Fibroblast of villous mesenchyme (primary cell): Measurements from ENCODE around the gene TMPRSS11B. TPM values are rescaled to one million over a fixed set of nuclear protein-coding genes. Genes with fewer than 3 reads are reported as not detected.
"Not testable (repeated sequence)": the region's sequence is repeated elsewhere in the genome, so short reads cannot be mapped to it uniquely, and the experiment has no call there.

Experiments used
- DNase-seq: peaks from one replicate; pipeline ENCODE4 v3.0.0-alpha.2; 2010; ENCODE audit warnings: low read depth
- H3K4me3 ChIP-seq: 2 replicates; pipeline ENCODE4 v1.5.1; 2011; ENCODE audit warnings: low read depth, mild to moderate bottlenecking, low read length
- total RNA-seq: library from RNA; depleted of rRNA; stranded (reverse); fragments of >200 nt; gene quantifications from 2 replicates; pipeline ENCODE4 v1.2.3, GENCODE V29; 2012
- TF ChIP-seq, protein P1 (sequence below): IDR thresholded peaks from 2 replicates; pipeline ENCODE4 v1.5.1; 2012; ENCODE audit warnings: low read depth, mild to moderate bottlenecking, low read length; ENCODE audit not compliant: insufficient read depth

The TMPRSS11B gene
- total RNA-seq, 1 donor: not detected

DNA sequence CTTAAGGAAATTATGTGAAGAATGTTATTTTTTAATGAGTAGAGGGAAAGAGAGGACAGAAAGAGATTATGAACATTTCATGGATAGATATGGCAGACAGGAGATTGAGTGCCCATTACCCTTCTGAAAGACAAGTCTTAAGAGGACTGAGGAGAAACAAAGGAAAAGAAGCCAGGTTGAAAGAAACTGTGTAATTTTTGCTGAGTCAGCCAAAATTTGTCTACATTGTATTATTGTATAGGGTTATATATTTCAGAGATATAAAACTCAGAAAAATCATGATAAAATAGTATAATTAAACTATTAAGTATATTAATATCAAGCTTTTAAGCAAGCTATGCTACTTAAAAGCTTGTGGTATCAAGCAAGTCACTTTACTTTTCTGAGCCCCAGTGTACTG lies 4.9 kb downstream of the TMPRSS11B start:
- DNase-seq: no peak
- TF ChIP-seq, protein P1, sequence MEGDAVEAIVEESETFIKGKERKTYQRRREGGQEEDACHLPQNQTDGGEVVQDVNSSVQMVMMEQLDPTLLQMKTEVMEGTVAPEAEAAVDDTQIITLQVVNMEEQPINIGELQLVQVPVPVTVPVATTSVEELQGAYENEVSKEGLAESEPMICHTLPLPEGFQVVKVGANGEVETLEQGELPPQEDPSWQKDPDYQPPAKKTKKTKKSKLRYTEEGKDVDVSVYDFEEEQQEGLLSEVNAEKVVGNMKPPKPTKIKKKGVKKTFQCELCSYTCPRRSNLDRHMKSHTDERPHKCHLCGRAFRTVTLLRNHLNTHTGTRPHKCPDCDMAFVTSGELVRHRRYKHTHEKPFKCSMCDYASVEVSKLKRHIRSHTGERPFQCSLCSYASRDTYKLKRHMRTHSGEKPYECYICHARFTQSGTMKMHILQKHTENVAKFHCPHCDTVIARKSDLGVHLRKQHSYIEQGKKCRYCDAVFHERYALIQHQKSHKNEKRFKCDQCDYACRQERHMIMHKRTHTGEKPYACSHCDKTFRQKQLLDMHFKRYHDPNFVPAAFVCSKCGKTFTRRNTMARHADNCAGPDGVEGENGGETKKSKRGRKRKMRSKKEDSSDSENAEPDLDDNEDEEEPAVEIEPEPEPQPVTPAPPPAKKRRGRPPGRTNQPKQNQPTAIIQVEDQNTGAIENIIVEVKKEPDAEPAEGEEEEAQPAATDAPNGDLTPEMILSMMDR: no peak
- H3K4me3 ChIP-seq: no peak overlapping the region

DNA sequence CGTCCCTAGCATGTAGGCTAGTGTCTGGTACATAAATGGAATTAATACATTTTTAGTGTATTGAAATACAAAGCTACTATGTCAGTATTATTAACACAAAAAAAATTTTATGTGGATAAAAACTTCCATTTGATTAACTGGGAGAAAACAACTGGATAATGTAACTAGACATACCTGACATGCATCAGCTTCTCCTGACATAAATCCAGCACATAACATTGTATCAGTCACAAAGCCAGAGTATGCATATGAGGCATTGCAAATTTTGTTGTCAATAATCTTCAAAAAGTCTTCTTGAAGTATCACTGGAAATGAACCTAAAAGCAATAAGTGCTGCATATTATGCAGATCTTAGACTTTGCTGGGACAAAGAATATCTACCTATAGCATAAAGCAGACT lies 16.9 kb downstream of the TMPRSS11B start:
- H3K4me3 ChIP-seq: no peak overlapping the region
- DNase-seq: no peak
- TF ChIP-seq, protein P1: no peak

DNA sequence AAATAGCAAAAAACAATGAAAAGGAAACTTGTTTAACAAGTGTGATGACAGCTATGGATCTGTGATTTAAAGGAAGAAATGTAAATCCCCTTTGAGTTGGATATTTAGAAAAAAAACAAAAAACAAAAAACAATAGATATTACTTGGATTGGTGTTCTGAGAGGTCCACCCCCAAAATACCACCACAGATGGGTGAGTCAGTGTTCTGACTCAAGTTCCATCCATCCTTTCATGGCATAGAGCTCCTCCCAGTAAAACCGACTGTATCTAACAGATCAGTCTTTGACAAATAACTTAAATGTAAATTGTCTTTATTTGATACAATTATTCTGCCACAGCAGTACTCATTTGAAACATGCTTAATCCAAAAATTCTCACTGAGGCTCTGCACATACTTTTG lies 27.4 kb downstream of the TMPRSS11B start:
- H3K4me3 ChIP-seq: no peak overlapping the region
- TF ChIP-seq, protein P1: no peak
- DNase-seq: no peak

DNA sequence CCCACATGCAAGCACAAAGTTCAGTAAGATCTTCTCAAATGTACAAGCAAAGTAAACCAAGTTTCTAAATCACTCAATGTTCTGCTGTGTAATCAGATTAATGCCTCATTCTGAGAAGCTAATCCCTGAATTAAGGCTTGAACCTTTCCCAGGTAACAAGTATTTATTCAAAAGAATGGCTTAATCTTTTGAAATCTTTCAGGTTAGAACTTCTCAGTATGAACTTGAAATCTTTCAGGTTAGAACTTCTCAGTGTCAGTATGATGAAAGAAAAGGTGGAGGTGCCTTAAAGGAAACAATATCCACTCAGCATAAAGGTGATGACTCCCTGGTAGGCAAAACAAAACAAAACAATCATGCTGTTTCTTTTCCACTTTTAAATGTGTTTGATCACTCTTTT lies 29.0 kb downstream of the TMPRSS11B start:
- TF ChIP-seq, protein P1: no peak
- no peak overlapping the region for H3K4me3 ChIP-seq
- DNase-seq: no peak

DNA sequence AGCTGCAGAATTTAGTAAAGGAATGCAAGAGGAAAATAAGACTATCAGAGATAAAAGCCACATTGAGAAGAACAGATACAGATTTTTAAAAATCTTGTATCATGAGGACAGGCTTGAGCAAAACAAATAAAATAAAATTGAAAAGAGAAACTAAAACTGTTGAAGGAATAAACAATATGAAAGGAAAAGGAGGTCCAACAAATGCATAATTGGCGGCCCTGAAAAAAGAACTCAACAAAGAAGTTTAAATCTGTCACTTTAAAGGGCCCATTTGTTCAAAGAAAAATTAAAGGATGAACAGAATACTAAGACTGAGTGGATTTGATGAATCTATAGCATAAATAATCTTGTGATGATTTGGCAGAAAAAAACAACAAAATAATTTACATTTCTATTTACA lies 36.5 kb downstream of the TMPRSS11B start:
- DNase-seq: peak; percentile 7
- TF ChIP-seq, protein P1: no peak

DNA sequence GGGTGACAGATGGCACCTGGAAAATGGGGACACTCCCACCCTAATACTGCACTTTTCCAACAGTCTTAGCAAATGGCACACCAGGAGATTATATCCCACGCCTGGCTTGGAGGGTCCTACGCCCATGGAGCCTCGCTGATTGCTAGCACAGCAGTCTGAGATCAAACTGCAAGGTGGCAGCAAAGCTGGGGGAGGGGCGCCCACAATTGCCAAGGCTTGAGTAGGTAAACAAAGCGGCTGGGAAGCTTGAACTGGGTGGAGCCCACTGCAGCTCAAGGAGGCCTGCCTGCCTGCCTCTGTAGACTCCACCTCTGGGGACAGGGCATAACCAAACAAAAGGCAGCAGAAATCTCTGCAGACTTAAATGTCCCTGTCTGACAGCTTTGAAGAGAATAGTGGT lies 51.2 kb downstream of the TMPRSS11B start:
- DNase-seq, H3K4me3 ChIP-seq: not testable (repeated sequence)

More for the DNA sequence above, 36.5 kb downstream of the TMPRSS11B start:
- no peak overlapping the region for H3K4me3 ChIP-seq

DNA sequence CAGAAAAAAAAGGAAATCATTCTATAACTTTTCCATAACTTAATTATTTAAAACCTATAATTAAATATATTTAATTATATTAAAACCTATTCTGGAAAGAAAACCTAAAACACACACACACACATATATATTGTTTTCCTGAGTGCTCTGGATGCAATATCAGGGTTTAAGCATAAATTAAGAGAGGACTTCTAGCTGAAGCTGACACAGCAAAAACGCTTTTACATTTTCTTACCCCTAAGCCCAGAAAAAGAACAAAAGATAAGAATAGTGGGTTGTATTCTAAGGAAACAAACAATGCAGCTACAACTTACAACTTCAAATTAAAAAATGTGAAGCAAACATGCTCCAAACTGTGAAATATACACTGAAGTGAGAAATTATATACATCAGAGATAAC lies 52.3 kb downstream of the TMPRSS11B start:
- H3K4me3 ChIP-seq: no peak overlapping the region
- TF ChIP-seq, protein P1: no peak
- no peak for DNase-seq
